OCI-LY7 (cell line): ENCODE data around the gene OR4D1. TPM values are rescaled to one million over a fixed set of nuclear protein-coding genes. Genes with fewer than 3 reads are reported as not detected.

Source experiments
- BruUV-seq: library from RNA; stranded (reverse); fragments of 400-500 nt; replicated peaks from 2 replicates; lab custom pipeline; 2021; lab: Mats Ljungman, UMichigan
- CTCF ChIA-PET: fragments of 300-600 bp; sonication (Branson Sonifier 250); formaldehyde crosslinking; loops from one replicate; lab custom pipeline; 2022; ENCODE audit warnings: antibody characterized with exemption; ENCODE audit not compliant: unreplicated experiment; lab: Charles Lee
- POLR2A ChIA-PET: fragments of 300-600 bp; sonication (Branson Sonifier 250); formaldehyde crosslinking; loops from one replicate; lab custom pipeline; 2022; ENCODE audit warnings: antibody characterized with exemption; lab: Charles Lee
- DNase-seq: peaks from one replicate; pipeline ENCODE4 v3.0.0-alpha.2; 2015; ENCODE audit warnings: low spot score
- H2AFZ ChIP-seq: fragments of 200-600 bp; sonication (generic), shearing (Covaris generic); 2 replicates; pipeline ENCODE4 v1.6.1; 2014; ENCODE audit warnings: mild to moderate bottlenecking, antibody characterized with exemption, low read length, moderate library complexity
- H3K27ac ChIP-seq: fragments of 200-600 bp; sonication (generic); 2 replicates; pipeline ENCODE4 v1.5.1; 2014; ENCODE audit warnings: mixed run types, low read depth, mild to moderate bottlenecking, moderate library complexity, low read length, inconsistent platforms; ENCODE audit not compliant: poor library complexity, severe bottlenecking
- H3K36me3 ChIP-seq: fragments of 200-600 bp; sonication (generic); 2 replicates; pipeline ENCODE4 v1.6.1; 2014; ENCODE audit warnings: mild to moderate bottlenecking, antibody characterized with exemption, low read length, moderate library complexity, mixed read lengths; ENCODE audit not compliant: insufficient read depth
- H3K4me1 ChIP-seq: fragments of 200-600 bp; sonication (generic); 2 replicates; pipeline ENCODE4 v1.5.1; 2014; ENCODE audit warnings: mild to moderate bottlenecking, low read length; ENCODE audit not compliant: insufficient read depth, poor library complexity, severe bottlenecking
- H3K4me2 ChIP-seq: fragments of 200-600 bp; sonication (generic); 2 replicates; pipeline ENCODE4 v1.6.1; 2014; ENCODE audit warnings: mild to moderate bottlenecking, low read length
- H3K4me3 ChIP-seq: fragments of 200-600 bp; sonication (generic); 2 replicates; pipeline ENCODE4 v1.5.1; 2014; ENCODE audit warnings: mild to moderate bottlenecking, low read depth, low read length; ENCODE audit not compliant: poor library complexity, severe bottlenecking
- H3K79me2 ChIP-seq: fragments of 200-600 bp; sonication (generic); 2 replicates; pipeline ENCODE4 v1.6.1; 2016; ENCODE audit warnings: low read depth, mild to moderate bottlenecking, low read length, moderate library complexity, mixed read lengths; ENCODE audit not compliant: insufficient read depth
- H3K9me2 ChIP-seq: fragments of 200-600 bp; sonication (generic); 2 replicates; pipeline ENCODE4 v1.6.1; 2016; ENCODE audit warnings: mild to moderate bottlenecking, low read length, mixed read lengths; ENCODE audit not compliant: insufficient read depth
- H3K9me3 ChIP-seq: fragments of 200-600 bp; sonication (generic); 2 replicates; pipeline ENCODE4 v1.6.1; 2014; ENCODE audit warnings: mild to moderate bottlenecking, mixed run types, low read length, mixed read lengths
- H4K20me1 ChIP-seq: fragments of 200-600 bp; sonication (generic); 2 replicates; pipeline ENCODE4 v1.6.1; 2014; ENCODE audit warnings: mild to moderate bottlenecking, antibody characterized with exemption, low read length, moderate library complexity, mixed read lengths; ENCODE audit not compliant: insufficient read depth
- CTCF ChIP-seq: fragments of 200-600 bp; sonication (generic); conservative IDR thresholded peaks from 2 replicates; pipeline ENCODE4 v1.5.1; 2014; ENCODE audit warnings: mild to moderate bottlenecking, antibody characterized with exemption, low read length, moderate library complexity, mixed read lengths
- EZH2phosphoT487 ChIP-seq: fragments of 200-600 bp; sonication (generic); IDR thresholded peaks from 2 replicates; pipeline ENCODE4 v1.6.1; 2018; ENCODE audit warnings: low read depth, borderline replicate concordance, mild to moderate bottlenecking, mixed run types, antibody characterized with exemption, low read length, moderate library complexity, mixed read lengths
- intact Hi-C: fragments of 100-400 bp; cut with micrococcal nuclease; formaldehyde crosslinking; loops from one replicate; pipeline ENCODE4 v1.10.0; 2022; ENCODE audit not compliant: unreplicated experiment
- total RNA-seq, 2 experiments: library from RNA; depleted of rRNA in 1 of 2; stranded (reverse); fragments of >200 nt in 1 of 2; shearing (Covaris generic) in 1 of 2; gene quantifications; 2 replicates each; pipeline ENCODE4 v1.2.3, GENCODE V29; 2014 to 2022

The OR4D1 gene
- total RNA-seq, 2 experiments from 2014 or later, result not detected

- TF ChIP-seq CTCF, result no peak
- H3K4me3 ChIP-seq, result no peak within 1 kb of the TSS
These were observed 44.4 kb downstream of the OR4D1 start, which contains the start of gene EPX for GRCh38 chr17:58192612-58193011. Gene EPX (plus strand): TSS chr17:58192726. CDS start chr17:58192847, 121 bp downstream.

GRCh38 chr17:58193641-58194255 is 45.6 kb downstream of the OR4D1 start:
- no TSS peak for BruUV-seq
- H3K4me1 ChIP-seq, result no peaks in the 10 kb centered on the region
- no peaks in the 10 kb centered on the region for H3K36me3 ChIP-seq
- H3K4me2 ChIP-seq, result no peak overlapping the region
- DNase-seq, result no peak
- H3K4me3 ChIP-seq, result no peak overlapping the region
- H2AFZ ChIP-seq, result no peak overlapping the region
- no peak for TF ChIP-seq EZH2phosphoT487
- peak; percentile 45 for TF ChIP-seq CTCF
- no peaks in the 10 kb centered on the region for H3K9me3 ChIP-seq
- H3K9me2 ChIP-seq, result no peaks in the 10 kb centered on the region
- H4K20me1 ChIP-seq, result no peaks in the 10 kb centered on the region
- ChIA-PET CTCF (no interaction called here), POLR2A (interaction anchor here (1.1 kb wide), 1 partner anchor 25 kb away, joined by 3 read pairs; the partner anchor contains the start of gene MKS1)
- H3K79me2 ChIP-seq, result no peaks in the 10 kb centered on the region
- H3K27ac ChIP-seq, result no peak overlapping the region
- intact Hi-C loops, result no loop called here

More at GRCh38 chr17:58192612-58193011, 44.4 kb downstream of the OR4D1 start, which contains the start of gene EPX:
- Histone ChIP-seq H3K79me2 (no peaks in the 10 kb centered on the region), H2AFZ (no peak within 1 kb of the TSS), H3K4me1 (no peaks in the 10 kb centered on the region), H3K9me3 (no peaks in the 10 kb centered on the region), H3K9me2 (no peaks in the 10 kb centered on the region), H4K20me1 (no peaks in the 10 kb centered on the region), H3K4me2 (no peak within 1 kb of the TSS), H3K36me3 (no peaks in the 10 kb centered on the region), H3K27ac (no peak within 1 kb of the TSS)
- intact Hi-C loops, result no loop called here
- no TSS peak for BruUV-seq
- CTCF ChIA-PET, result no interaction called here
- DNase-seq, result no peak
- POLR2A ChIA-PET, result no interaction called here

- Histone ChIP-seq H3K4me2 (no peak overlapping the region), H3K4me3 (no peak overlapping the region), H3K9me2 (no peaks in the 10 kb centered on the region), H3K27ac (no peak overlapping the region), H4K20me1 (no peaks in the 10 kb centered on the region), H3K9me3 (no peaks in the 10 kb centered on the region), H3K4me1 (no peaks in the 10 kb centered on the region), H2AFZ (no peak overlapping the region), H3K79me2 (no peaks in the 10 kb centered on the region), H3K36me3 (no peaks in the 10 kb centered on the region)
- BruUV-seq, result no TSS peak
- intact Hi-C loops, result no loop called here
- TF ChIP-seq CTCF (no peak), EZH2phosphoT487 (no peak)
- ChIA-PET POLR2A (interaction anchor here (0.5 kb wide), 1 partner anchor 174 kb away, joined by 3 read pairs; no protein-coding TSS in a partner anchor), CTCF (no interaction called here)
- DNase-seq, result no peak
These were observed 47.4 kb downstream of the OR4D1 start for GRCh38 chr17:58195518-58196123.
